HG03354 (cell line): Measurements from ENCODE around the gene KCNK7.

Source experiments
- ATAC-seq: cut with Tn5 transposase; IDR thresholded peaks from one replicate; pipeline ENCODE4 v1.9.1; 2021; ENCODE audit warnings: mild to moderate bottlenecking; ENCODE audit not compliant: unreplicated experiment, poor library complexity, severe bottlenecking

The KCNK7 gene

GRCh38 chr11:65547446-65548125 is 48.0 kb downstream of the KCNK7 start:
- ATAC-seq, result no peak

GRCh38 chr11:65546217-65546958 is 49.2 kb downstream of the KCNK7 start:
- ATAC-seq, result peak; percentile 76

GRCh38 chr11:65545853-65546216 is 49.8 kb downstream of the KCNK7 start:
- ATAC-seq, result no peak
